ENCODE data around the gene TEX261.
A peak's percentile ranks its signal among the peaks of the same experiment; 100 is the strongest.

The TEX261 gene

DNA sequence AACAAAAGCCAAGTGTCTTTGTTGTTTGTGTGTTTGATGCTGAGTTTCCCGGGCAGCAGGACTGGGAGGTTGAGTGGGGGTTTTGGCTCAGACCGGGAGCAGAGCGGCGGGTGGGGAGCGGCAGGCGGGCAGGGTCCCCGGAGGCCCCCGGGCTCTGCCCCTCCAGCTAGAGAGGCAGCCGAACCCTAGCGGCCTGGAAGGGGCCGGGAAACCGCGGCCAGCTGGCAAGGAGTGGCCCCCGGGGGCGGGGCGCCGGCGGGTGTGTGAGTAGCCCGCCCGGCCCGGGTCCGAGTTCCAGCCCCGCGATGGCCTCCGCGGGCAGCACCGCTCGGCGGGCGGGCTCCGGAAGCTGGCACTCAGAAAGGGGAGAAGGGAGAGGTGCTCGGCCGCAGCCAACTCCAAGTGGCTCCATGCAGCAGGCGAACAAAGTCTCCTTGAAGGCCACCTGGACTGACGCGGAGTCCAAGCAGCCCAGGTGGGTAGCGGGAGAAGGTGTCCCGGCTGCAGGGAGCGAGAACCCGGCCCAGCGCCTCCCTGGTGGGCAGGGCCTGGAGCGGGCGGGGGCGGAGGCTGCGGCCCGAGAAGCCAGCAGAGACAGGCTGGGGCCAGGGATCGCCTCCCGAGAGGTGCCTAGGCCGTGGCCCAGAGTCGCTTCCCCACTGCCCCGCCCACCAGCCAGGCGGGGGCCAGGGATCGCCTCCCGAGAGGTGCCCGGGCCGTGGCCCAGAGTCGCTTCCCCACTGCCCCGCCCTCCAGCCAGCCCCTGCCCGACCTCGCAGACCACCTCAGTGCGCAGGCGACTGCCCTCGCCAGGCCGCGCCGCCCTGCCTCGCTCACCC lies 16.1 kb downstream of the TEX261 start, which contains the start of gene ANKRD53:
TSS of gene ANKRD53 (plus strand) at position 290 of the 839 bp plus-strand sequence. CDS start at position 306, 16 bp downstream.
- peak within 1 kb of the TSS; percentile 84 for H3K27ac Mint-ChIP-seq
- ATAC-seq, result peak; percentile 62
- no peaks in the 10 kb centered on the region for H3K9me3 Mint-ChIP-seq
- H3K4me1 Mint-ChIP-seq, result peaks cover 19% of the 10 kb centered on the region
- H3K4me3 Mint-ChIP-seq, result peak within 1 kb of the TSS; percentile 96
- peaks cover 6% of the 10 kb centered on the region for H3K36me3 Mint-ChIP-seq
- H3K27me3 Mint-ChIP-seq, result no peaks in the 10 kb centered on the region

DNA sequence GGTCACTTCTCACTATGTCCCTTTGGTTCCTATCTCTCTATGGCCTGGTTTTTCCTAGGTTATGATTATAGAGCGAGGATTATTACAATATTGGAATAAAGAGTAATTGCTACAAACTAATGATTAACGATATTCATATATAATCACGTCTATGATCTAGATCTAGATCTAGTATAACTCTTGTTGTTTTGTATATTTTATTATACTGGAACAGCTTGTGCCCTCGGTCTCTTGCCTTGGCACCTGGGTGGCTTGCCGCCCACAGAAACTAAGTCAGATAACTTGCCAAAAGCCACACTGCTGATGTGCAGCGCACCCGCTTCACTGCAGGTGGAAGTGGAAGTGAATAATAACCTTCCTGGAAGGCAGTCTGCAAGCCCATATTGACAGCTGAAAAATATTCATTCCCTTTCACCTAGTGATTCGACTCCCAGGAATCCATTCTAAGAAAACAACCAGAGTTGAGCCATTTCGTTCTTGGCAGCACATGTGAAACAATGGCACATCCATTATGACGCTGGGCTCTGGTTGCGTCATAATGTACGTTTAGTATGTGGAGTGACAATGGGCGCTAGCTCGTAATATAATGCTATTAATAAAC lies 17.0 kb downstream of the TEX261 start:
- H3K9me3 Mint-ChIP-seq, result no peaks in the 10 kb centered on the region
- H3K4me3 Mint-ChIP-seq, result peak overlapping the region; percentile 96
- no peaks in the 10 kb centered on the region for H3K36me3 Mint-ChIP-seq
- H3K27ac Mint-ChIP-seq, result peak overlapping the region; percentile 84
- peaks cover 19% of the 10 kb centered on the region for H3K4me1 Mint-ChIP-seq
- ATAC-seq, result no peak
- peaks cover under 1% of the 10 kb centered on the region for H3K27me3 Mint-ChIP-seq

DNA sequence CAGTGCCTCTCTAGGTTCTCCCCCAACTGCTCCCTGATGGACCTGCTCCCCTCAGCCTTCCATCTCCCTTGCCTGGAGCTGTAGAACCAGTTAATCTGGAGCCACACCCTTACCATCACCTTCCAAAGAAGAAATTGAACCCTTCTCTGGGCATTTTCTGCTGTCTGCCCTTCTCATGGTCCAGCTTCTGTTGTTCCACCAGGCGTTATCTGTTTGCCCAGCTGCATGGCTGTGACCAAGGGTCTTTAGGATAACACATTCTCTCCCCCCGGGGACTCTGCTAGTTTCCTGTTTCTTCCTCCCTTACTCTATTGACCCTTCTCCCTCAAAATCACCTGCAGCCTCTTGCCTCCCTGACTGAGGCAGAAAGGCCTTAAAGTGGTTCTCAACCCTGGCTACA lies 19.4 kb downstream of the TEX261 start:
- peaks cover 13% of the 10 kb centered on the region for H3K27me3 Mint-ChIP-seq
- no peaks in the 10 kb centered on the region for H3K9me3 Mint-ChIP-seq
- H3K4me1 Mint-ChIP-seq, result peaks cover 19% of the 10 kb centered on the region
- no peak for ATAC-seq
- H3K36me3 Mint-ChIP-seq, result no peaks in the 10 kb centered on the region
- H3K4me3 Mint-ChIP-seq, result no peak overlapping the region
- H3K27ac Mint-ChIP-seq, result no peak overlapping the region

DNA sequence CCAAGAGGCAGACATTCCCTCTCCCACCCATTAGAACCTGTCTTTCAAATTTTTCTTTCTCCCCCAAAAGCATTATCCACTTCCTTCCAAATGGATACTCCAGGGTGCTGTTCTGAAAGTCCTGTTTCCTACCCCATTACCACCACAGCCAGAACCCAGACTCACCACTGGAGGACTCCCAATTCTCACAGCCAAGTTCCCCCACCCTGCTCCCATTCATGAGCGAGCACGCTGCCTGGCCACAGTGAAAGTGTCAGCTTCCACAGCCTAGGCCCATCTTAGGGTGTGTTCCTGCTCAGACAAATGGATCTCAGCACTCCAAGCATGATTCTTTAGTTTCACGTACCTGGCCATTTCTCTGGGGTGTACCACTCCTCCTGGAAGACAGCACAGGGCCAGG lies 20.1 kb downstream of the TEX261 start:
- no peaks in the 10 kb centered on the region for H3K36me3 Mint-ChIP-seq
- ATAC-seq, result no peak
- H3K27me3 Mint-ChIP-seq, result peaks cover 13% of the 10 kb centered on the region
- H3K9me3 Mint-ChIP-seq, result no peaks in the 10 kb centered on the region
- peaks cover 19% of the 10 kb centered on the region for H3K4me1 Mint-ChIP-seq
- no peak overlapping the region for H3K27ac Mint-ChIP-seq
- no peak overlapping the region for H3K4me3 Mint-ChIP-seq

DNA sequence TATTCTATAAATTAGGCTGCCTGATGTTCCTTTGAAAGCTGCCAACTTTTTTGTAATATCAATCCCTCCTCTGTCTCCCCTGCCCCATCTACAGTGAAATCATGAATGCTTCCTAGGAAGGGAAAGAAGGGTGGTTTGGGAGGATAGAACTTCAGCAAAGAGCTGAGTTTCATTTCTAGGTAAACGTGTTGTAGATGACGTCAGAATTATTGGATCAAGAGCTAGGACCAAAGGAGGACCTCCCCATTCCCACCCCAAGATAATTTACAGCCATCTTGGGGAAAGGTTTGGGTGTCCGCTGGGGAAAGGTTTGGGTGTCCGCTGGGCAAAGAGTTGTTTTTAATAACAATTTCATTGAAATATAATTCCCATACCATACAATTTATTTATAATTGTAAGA lies 27.5 kb downstream of the TEX261 start:
- Mint-ChIP-seq H3K9me3 (no peaks in the 10 kb centered on the region), H3K4me1 (peaks cover 9% of the 10 kb centered on the region), H3K36me3 (no peaks in the 10 kb centered on the region), H3K27me3 (peaks cover 40% of the 10 kb centered on the region), H3K4me3 (no peak overlapping the region), H3K27ac (no peak overlapping the region)
- no peak for ATAC-seq

DNA sequence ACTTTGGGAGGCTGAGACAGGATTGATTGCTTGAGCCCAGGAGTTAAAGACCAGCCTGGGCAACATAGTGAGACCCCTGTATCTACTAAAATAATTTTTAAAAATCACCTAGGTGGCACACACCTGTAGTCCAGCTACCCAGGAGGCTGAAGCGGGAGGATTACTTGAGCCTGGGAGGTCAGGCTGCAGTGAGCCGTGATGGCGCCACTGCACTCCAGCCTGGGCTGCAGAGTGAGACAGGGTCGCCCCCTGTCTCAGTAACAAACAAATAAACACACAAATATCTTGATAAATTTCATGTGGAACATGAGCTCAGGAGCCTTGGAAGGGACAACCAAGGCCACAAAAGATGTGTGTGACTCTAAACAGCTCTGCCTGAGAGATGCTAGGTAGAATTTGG lies 28.0 kb downstream of the TEX261 start:
- Mint-ChIP-seq H3K9me3 (no peaks in the 10 kb centered on the region), H3K27ac (no peak overlapping the region), H3K4me3 (no peak overlapping the region), H3K27me3 (peaks cover 40% of the 10 kb centered on the region), H3K36me3 (no peaks in the 10 kb centered on the region), H3K4me1 (peaks cover 9% of the 10 kb centered on the region)
- no peak for ATAC-seq

DNA sequence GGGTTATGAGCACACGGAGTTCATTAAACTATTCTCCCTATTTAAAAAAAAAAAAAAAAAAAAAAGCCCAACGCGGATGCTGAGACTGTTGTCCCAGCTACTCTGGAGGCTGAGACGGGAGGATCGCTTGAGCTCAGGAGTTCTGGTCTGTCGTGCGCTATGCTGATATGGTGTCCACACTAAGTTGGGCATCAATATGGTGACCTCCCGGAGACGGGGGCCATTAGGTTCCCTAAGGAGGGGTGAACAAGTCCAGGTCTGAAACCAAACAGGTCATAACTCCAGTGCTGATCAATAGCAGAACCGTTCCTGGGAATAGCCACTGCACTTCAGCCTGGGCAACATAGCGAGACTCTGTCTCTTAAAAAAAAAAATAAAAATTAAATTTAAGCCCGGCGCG lies 29.2 kb downstream of the TEX261 start:
- H3K27ac Mint-ChIP-seq, result peak overlapping the region; percentile 65
- H3K4me3 Mint-ChIP-seq, result peak overlapping the region; percentile 85
- H3K27me3 Mint-ChIP-seq, result peaks cover 48% of the 10 kb centered on the region
- H3K36me3 Mint-ChIP-seq, result no peaks in the 10 kb centered on the region
- H3K4me1 Mint-ChIP-seq, result peaks cover 9% of the 10 kb centered on the region
- no peaks in the 10 kb centered on the region for H3K9me3 Mint-ChIP-seq
- ATAC-seq, result no peak

DNA sequence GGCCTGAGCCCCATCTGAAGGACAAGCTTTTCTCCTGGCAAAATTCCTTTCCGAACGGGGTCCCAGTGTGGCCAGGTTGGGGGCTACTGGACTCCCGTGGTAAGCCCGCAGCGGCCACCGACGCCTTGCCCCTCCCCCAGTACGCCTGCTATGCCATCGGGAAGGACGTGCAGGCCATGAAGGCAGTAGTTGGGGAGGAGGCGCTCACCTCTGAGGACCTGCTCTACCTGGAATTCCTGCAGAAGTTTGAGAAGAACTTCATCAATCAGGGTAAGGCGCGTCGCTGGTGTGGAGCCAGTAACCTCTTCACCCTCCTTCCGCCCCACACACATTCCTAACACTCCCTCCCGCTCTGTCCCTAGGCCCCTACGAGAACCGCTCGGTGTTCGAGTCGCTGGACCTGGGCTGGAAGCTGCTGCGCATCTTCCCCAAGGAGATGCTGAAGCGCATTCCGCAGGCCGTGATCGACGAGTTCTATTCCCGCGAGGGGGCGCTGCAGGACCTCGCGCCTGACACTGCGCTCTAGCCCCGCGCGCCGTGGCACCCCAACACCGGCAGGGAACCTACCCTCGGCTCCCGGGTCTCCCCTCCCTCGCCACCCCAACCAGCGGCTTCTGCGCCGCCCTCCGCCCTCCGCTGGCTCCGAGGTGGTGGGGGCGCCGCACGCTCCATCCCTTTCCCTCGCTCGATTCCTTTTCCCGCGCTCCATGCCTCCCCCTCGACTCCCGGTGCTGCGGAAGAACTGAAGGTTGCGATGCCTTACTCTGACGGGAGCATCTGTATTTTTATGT lies 29.9 kb downstream of the TEX261 start:
- Mint-ChIP-seq H3K4me1 (peaks cover 9% of the 10 kb centered on the region), H3K27me3 (peaks cover 56% of the 10 kb centered on the region), H3K4me3 (peak overlapping the region; percentile 85), H3K9me3 (no peaks in the 10 kb centered on the region), H3K27ac (peak overlapping the region; percentile 65), H3K36me3 (no peaks in the 10 kb centered on the region)
- ATAC-seq, result peak; percentile 81

DNA sequence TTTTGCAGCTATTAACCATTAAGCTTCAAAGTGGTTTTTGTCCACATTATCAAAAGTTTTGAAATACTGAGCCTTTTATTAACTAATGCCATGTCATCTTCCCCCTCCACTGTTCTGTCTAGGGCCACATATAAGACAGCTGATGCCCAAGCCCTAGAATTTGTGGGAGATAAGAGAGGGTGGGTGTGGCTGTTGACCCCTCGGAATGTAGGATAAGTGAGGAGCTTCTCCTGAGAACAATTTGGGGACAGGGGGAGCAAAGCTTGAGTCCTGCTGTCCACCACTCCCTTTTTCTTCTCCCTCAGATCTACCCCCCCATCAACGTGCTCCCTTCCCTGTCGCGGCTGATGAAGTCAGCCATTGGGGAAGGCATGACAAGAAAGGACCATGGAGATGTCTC lies 30.5 kb downstream of the TEX261 start:
- H3K36me3 Mint-ChIP-seq, result no peaks in the 10 kb centered on the region
- peaks cover 61% of the 10 kb centered on the region for H3K27me3 Mint-ChIP-seq
- H3K27ac Mint-ChIP-seq, result no peak overlapping the region
- no peaks in the 10 kb centered on the region for H3K9me3 Mint-ChIP-seq
- no peak for ATAC-seq
- no peak overlapping the region for H3K4me3 Mint-ChIP-seq
- peaks cover 9% of the 10 kb centered on the region for H3K4me1 Mint-ChIP-seq

DNA sequence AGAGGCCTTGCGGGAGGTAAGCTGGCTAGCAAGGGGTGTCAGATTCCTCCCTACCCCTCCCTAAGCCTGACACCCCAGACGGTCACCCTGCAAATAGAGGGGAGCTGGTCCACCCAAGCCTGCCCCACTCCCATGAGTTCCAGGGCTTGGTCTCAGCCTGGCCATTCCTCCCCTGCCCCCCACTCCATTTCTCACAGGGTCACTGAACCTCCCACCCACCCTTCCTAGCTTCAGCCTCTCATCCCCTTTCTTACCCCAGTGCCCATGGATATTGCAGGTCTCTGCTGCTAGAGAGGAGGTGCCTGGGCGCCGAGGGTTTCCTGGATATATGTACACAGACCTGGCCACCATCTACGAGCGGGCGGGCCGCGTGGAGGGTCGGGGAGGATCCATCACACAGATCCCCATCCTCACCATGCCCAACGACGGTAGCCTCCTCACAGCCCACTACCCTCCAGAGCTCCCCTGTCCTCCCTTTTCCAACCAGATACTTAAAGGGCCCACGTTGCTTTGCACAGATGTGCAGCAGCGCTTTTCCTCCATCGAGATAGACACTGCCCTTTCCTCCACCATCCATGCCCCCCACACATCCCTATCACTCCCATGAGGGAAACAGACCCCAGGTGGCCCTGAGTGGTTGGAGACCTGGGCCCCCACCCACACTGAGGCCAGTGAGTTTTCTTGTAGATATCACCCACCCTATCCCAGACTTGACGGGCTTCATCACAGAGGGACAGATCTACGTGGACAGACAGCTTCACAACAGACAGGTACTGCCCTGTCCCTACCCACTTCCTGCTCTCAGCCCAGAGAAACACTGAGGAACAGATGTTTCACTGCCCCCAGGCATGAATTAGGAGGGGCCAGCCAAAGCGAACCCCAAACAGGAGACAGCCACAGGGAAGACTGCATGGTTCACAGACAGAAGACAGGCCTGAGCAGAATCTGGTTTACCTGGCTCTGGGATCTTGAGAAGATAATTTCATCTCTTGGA lies 31.5 kb downstream of the TEX261 start:
- Mint-ChIP-seq H3K27me3 (peaks cover 69% of the 10 kb centered on the region), H3K9me3 (no peaks in the 10 kb centered on the region), H3K27ac (no peak overlapping the region), H3K36me3 (no peaks in the 10 kb centered on the region), H3K4me3 (no peak overlapping the region), H3K4me1 (peaks cover 14% of the 10 kb centered on the region)
- ATAC-seq, result no peak

DNA sequence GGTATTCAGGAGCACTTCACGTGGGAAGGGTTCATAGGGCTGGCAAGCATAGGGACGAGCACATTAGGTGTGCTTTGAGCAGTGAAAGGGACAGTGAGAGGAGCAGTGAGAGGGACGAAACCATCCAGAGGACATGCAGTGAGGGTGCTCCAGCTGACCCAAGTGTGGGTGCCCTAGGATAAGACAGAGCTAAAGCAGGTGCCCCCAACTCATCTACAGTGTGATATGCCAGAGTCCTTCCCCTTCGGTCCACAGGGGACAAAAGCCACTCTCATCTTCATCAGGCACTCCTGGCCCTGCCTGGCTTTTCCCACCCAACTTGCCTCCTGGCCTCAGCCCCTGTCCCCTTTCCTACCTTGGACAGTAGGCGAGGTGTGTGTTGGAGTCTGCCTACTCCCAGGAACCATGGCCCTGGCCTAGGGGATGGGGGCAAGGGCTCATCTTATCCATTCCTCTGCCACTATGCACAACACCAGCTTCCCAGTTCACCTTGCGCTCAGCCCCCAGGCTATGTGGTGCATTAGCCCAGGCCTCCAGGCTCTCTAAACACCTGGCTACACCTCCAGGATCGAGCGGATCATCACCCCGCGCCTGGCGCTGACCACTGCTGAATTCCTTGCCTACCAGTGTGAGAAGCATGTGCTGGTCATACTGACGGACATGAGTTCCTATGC lies 32.3 kb downstream of the TEX261 start:
- Mint-ChIP-seq H3K4me3 (no peak overlapping the region), H3K36me3 (no peaks in the 10 kb centered on the region), H3K9me3 (no peaks in the 10 kb centered on the region), H3K27me3 (peaks cover 69% of the 10 kb centered on the region), H3K4me1 (peaks cover 15% of the 10 kb centered on the region), H3K27ac (no peak overlapping the region)
- no peak for ATAC-seq

DNA sequence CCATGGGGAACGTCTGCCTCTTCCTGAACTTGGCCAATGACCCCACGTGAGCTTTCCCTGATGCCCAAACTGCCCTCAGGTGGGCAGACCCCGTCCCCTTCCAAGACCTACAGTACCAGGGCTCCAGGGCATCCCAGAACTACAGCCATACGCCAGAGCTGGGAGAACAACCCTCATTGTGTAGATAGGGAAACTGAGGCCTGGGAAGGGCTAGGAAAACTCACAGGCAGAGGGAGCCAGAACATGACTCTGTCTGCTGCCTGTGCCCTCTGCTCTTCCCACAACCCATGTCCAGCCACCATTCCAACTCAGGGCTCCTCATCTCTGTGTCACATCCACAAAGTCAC lies 33.1 kb downstream of the TEX261 start:
- no peak overlapping the region for H3K4me3 Mint-ChIP-seq
- no peaks in the 10 kb centered on the region for H3K36me3 Mint-ChIP-seq
- peaks cover 15% of the 10 kb centered on the region for H3K4me1 Mint-ChIP-seq
- no peak for ATAC-seq
- H3K27me3 Mint-ChIP-seq, result peaks cover 74% of the 10 kb centered on the region
- no peak overlapping the region for H3K27ac Mint-ChIP-seq
- no peaks in the 10 kb centered on the region for H3K9me3 Mint-ChIP-seq

DNA sequence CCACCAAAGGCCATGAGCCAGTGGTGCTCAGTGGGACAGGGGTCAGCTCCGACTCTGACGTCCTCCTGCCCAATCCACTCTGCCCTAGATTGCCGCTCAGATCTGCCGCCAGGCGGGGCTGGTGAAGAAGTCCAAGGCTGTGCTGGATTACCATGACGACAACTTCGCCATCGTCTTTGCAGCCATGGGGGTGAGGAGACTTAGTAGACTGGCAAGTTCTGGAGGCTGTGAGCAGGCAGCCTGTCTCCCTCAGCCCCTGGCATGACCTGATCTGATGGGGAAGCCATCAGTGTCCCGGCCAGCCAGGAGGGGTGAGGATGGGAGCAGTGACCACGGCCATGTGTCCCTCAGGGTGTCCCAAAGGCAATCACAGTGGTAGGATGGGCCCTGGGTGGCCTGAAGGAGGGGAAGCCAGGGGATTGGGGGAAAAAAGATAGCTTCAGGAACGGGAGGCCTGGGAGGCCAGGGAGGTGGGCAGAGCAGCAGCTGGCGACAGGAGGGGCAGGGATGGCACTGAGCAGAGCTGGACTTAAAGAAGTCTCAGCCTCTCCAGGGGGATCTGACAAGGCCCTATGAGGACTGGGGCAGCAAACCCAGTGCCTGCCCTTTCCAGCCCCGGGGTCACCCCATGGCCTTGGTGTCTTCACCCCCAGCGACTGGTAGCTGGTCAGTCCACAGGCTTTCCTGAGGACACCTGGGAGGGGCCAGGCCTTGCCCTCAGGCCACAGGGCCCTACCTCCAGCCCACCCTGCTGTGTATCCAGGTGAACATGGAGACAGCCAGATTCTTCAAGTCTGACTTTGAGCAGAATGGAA lies 33.6 kb downstream of the TEX261 start:
- Mint-ChIP-seq H3K4me3 (no peak overlapping the region), H3K36me3 (no peaks in the 10 kb centered on the region), H3K4me1 (peaks cover 15% of the 10 kb centered on the region), H3K9me3 (no peaks in the 10 kb centered on the region), H3K27ac (no peak overlapping the region), H3K27me3 (peaks cover 80% of the 10 kb centered on the region)
- ATAC-seq, result no peak
